ENCODE measurements around the gene MAST4. TPM values are rescaled to one million over a fixed set of nuclear protein-coding genes. Genes with fewer than 3 reads are reported as not detected.

MAST4 gene
- total RNA-seq, 1 experiment from 2014 or later, result 1.5 TPM

- DNase-seq (ENCODE audit: extremely low read depth, low read depth), result peak; percentile 39
Observed at GRCh38 chr5:66864240-66864884, 268.2 kb downstream of the MAST4 start.

GRCh38 chr5:66867618-66868322, 271.6 kb downstream of the MAST4 start:
- DNase-seq (ENCODE audit: extremely low read depth, low read depth), result no peak

- DNase-seq (ENCODE audit: extremely low read depth, low read depth), result no peak
Observed at GRCh38 chr5:66869347-66869746, 273.2 kb downstream of the MAST4 start.

- DNase-seq (ENCODE audit: extremely low read depth, low read depth), result no peak
Observed at GRCh38 chr5:66870708-66871107, 274.5 kb downstream of the MAST4 start.

GRCh38 chr5:66871651-66872050, 275.5 kb downstream of the MAST4 start:
- DNase-seq (ENCODE audit: extremely low read depth, low read depth), result no peak

- DNase-seq (ENCODE audit: extremely low read depth, low read depth), result no peak
Observed at GRCh38 chr5:66872736-66873331, 276.6 kb downstream of the MAST4 start.

- no peak for DNase-seq (ENCODE audit: extremely low read depth, low read depth)
Observed at GRCh38 chr5:66874004-66874403, 277.8 kb downstream of the MAST4 start.

GRCh38 chr5:66875315-66875714, 279.1 kb downstream of the MAST4 start:
- no peak for DNase-seq (ENCODE audit: extremely low read depth, low read depth)

- DNase-seq (ENCODE audit: extremely low read depth, low read depth), result no peak
Observed at GRCh38 chr5:66876266-66876807, 280.1 kb downstream of the MAST4 start.

- no peak for DNase-seq (ENCODE audit: extremely low read depth, low read depth)
Observed at GRCh38 chr5:66877843-66878242, 281.6 kb downstream of the MAST4 start.

- no peak for DNase-seq (ENCODE audit: extremely low read depth, low read depth)
Observed at GRCh38 chr5:66880401-66880800, 284.2 kb downstream of the MAST4 start.

- DNase-seq (ENCODE audit: extremely low read depth, low read depth), result peak; percentile 34
Observed at GRCh38 chr5:66881480-66882161, 285.4 kb downstream of the MAST4 start.

GRCh38 chr5:66882606-66883227, 286.5 kb downstream of the MAST4 start:
- DNase-seq (ENCODE audit: extremely low read depth, low read depth), result peak; percentile 72

- DNase-seq (ENCODE audit: extremely low read depth, low read depth), result no peak
Observed at GRCh38 chr5:66884564-66885243, 288.5 kb downstream of the MAST4 start.

GRCh38 chr5:66886941-66887340, 290.7 kb downstream of the MAST4 start:
- DNase-seq (ENCODE audit: extremely low read depth, low read depth), result no peak

GRCh38 chr5:66888613-66889012, 292.4 kb downstream of the MAST4 start:
- no peak for DNase-seq (ENCODE audit: extremely low read depth, low read depth)

- no peak for DNase-seq (ENCODE audit: extremely low read depth, low read depth)
Observed at GRCh38 chr5:66889056-66889455, 292.9 kb downstream of the MAST4 start.

GRCh38 chr5:66889524-66889923, 293.3 kb downstream of the MAST4 start:
- DNase-seq (ENCODE audit: extremely low read depth, low read depth), result no peak

- DNase-seq (ENCODE audit: extremely low read depth, low read depth), result no peak
Observed at GRCh38 chr5:66891184-66891925, 295.2 kb downstream of the MAST4 start.
